ENCODE results near the gene COL4A2. TPM values are rescaled to one million over a fixed set of nuclear protein-coding genes. Genes with fewer than 3 reads are reported as not detected.
A peak's percentile ranks its signal among the peaks of the same experiment; 100 is the strongest.

COL4A2 gene
- total RNA-seq, 4 donors from 2014 or later, result 419 to 931 (median 555) TPM

DNA sequence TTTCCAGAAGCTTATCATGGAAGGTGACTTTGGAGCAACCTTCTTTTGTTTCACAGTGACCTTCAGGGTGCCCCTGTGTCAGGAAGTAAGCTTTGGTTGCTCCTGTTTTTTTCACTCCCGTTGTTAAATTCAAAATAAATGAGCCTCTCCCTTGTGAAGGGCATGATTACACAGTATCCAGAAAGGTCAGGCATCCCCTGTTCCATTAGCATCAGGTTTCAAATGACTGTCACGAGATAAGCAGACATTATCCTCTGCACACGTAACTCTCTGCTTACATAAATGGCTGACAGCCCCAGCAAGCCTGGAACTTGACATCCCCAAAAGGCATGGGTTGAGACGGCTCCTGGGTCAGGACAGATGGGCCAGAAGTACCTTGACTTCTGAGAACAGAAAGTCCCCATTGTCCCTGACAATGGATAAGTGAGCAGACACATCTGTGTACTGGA is 202.4 kb downstream of the COL4A2 start:
- no peak overlapping the region for H3K4me3 ChIP-seq
- WGBS, result 24% methylated on average over 3 of the region's 4 CpGs
- no peak for TF ChIP-seq POLR2A (IDR thresholded peaks at IDR 0.05; ENCODE audit: low read depth)
- TF ChIP-seq, protein P1, sequence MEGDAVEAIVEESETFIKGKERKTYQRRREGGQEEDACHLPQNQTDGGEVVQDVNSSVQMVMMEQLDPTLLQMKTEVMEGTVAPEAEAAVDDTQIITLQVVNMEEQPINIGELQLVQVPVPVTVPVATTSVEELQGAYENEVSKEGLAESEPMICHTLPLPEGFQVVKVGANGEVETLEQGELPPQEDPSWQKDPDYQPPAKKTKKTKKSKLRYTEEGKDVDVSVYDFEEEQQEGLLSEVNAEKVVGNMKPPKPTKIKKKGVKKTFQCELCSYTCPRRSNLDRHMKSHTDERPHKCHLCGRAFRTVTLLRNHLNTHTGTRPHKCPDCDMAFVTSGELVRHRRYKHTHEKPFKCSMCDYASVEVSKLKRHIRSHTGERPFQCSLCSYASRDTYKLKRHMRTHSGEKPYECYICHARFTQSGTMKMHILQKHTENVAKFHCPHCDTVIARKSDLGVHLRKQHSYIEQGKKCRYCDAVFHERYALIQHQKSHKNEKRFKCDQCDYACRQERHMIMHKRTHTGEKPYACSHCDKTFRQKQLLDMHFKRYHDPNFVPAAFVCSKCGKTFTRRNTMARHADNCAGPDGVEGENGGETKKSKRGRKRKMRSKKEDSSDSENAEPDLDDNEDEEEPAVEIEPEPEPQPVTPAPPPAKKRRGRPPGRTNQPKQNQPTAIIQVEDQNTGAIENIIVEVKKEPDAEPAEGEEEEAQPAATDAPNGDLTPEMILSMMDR (IDR thresholded peaks at IDR 0.05), result no peak
- no peak for TF ChIP-seq EP300 (IDR thresholded peaks at IDR 0.05)
- TF ChIP-seq POLR2AphosphoS5 (IDR thresholded peaks at IDR 0.05), result peak; percentile 26 to 41
- no peaks in the 10 kb centered on the region for H3K9me3 ChIP-seq
- H3K27ac ChIP-seq (replicated peaks in 1 of 4), result peak overlapping the region; percentile 21 to 79 (median 66)
- H3K4me1 ChIP-seq, result peaks cover 41 to 56% (median 51%) of the 10 kb centered on the region in 4 donors
- intact Hi-C loops (cut with DNase I), result loop anchor here (5.0 kb wide), 1 partner anchor 53 kb away; the partner anchor contains the start of gene RAB20
- no peak for DNase-seq (ENCODE audit: extremely low spot score)
- H3K27me3 ChIP-seq, result no peaks in the 10 kb centered on the region
- peaks cover 53 to 98% (median 94%) of the 10 kb centered on the region in 4 donors for H3K36me3 ChIP-seq

DNA sequence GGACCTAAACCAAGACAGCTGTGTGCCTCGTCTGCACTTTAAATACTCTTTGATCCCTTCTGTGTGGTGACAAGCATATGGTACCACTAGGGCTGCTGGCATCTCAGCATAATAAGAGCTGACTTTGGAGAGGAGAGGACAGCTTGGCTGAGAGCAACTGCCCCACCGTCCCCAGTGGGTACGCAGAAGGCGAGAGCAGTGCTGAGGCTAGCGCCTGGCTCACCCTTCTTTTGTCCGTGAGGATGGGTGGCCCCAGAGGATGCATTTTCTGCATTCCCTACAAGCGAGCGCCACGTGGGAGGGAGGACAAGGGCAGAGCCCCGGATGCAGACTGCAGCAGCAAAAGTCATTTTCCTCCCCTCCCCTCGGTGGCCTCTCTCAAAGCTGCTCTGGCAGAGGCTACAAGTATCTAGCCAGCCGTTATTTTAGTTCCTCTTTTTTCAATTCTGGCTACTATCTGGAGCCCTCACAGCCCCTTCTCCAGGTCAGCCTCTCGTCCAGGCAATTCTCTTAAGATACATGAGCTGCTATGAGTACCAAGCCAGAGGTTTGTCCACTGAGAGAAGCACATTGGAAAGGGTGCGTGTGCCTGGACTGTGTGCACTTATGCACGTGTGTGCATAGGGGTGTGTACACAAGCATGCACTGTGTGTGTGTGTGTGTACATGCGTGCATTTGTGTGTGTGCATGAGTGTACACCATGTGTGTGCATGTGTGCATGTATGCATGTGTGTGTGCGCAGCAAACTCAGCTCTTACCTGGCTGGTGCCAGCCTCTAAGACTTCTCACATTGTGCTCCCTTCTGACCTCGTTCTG is 203.1 kb downstream of the COL4A2 start:
- 48% methylated on average over 17 of the region's 18 CpGs for WGBS
- peak overlapping the region; percentile 21 to 79 (median 66) for H3K27ac ChIP-seq (replicated peaks in 1 of 4)
- intact Hi-C loops (cut with DNase I), result loop anchor here (5.0 kb wide), 1 partner anchor 52 kb away; the partner anchor contains the start of gene RAB20
- no peaks in the 10 kb centered on the region for H3K27me3 ChIP-seq
- H3K4me3 ChIP-seq, result no peak overlapping the region
- H3K36me3 ChIP-seq, result peaks cover 47 to 98% (median 93%) of the 10 kb centered on the region in 4 donors
- H3K9me3 ChIP-seq, result no peaks in the 10 kb centered on the region
- H3K4me1 ChIP-seq, result peaks cover 41 to 56% (median 51%) of the 10 kb centered on the region in 4 donors
- DNase-seq (ENCODE audit: extremely low spot score), result no peak
- TF ChIP-seq, protein P1 (IDR thresholded peaks at IDR 0.05), result no peak
- no peak for TF ChIP-seq POLR2AphosphoS5 (IDR thresholded peaks at IDR 0.05)

DNA sequence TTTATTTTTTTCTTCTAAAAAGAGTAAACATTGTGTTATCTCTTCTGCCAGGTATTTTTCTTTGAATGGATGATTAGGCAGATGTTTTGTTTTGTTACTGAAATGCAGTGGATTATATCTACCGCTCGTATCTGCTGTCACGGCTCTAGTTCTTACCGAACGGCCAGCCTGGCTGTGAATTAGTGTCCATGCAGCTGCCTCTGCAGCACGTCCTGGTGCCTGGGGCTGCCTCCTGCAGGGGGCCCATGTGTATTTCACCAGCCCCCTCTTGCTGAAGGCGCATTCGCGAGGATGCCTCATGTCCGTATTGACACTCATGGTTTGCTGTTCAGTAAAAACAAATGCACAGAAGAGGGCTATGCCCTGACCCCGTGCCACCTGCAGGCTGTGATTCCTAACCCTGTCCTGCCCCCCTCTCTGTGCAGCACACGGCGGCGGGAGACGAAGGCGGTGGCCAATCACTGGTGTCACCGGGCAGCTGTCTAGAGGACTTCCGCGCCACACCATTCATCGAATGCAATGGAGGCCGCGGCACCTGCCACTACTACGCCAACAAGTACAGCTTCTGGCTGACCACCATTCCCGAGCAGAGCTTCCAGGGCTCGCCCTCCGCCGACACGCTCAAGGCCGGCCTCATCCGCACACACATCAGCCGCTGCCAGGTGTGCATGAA is 204.6 kb downstream of the COL4A2 start:
- Histone ChIP-seq H3K4me1 (peaks cover 35 to 41% (median 38%) of the 10 kb centered on the region in 4 donors), H3K27me3 (no peaks in the 10 kb centered on the region), H3K27ac (replicated peaks in 1 of 4) (no peak overlapping the region), H3K36me3 (peaks cover 35 to 83% (median 79%) of the 10 kb centered on the region in 4 donors), H3K9me3 (no peaks in the 10 kb centered on the region), H3K4me3 (no peak overlapping the region)
- 92% methylated on average over 30 of the region's 31 CpGs for WGBS
- TF ChIP-seq EP300 (IDR thresholded peaks at IDR 0.05) (no peak), POLR2A (IDR thresholded peaks at IDR 0.05; ENCODE audit: low read depth) (no peak), POLR2AphosphoS5 (IDR thresholded peaks at IDR 0.05) (no peak)
- TF ChIP-seq, protein P1 (IDR thresholded peaks at IDR 0.05), result no peak
- intact Hi-C loops (cut with DNase I), result no loop called here
- DNase-seq (ENCODE audit: extremely low spot score), result no peak

DNA sequence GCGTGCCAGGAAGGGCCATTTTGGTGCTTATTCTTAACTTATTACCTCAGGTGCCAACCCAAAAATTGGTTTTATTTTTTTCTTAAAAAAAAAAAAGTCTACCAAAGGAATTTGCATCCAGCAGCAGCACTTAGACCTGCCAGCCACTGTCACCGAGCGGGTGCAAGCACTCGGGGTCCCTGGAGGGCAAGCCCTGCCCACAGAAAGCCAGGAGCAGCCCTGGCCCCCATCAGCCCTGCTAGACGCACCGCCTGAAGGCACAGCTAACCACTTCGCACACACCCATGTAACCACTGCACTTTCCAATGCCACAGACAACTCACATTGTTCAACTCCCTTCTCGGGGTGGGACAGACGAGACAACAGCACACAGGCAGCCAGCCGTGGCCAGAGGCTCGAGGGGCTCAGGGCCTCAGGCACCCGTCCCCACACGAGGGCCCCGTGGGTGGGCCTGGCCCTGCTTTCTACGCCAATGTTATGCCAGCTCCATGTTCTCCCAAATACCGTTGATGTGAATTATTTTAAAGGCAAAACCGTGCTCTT is 205.2 kb downstream of the COL4A2 start:
- Histone ChIP-seq H3K27me3 (no peaks in the 10 kb centered on the region), H3K27ac (replicated peaks in 1 of 4) (no peak overlapping the region), H3K4me3 (no peak overlapping the region), H3K4me1 (peaks cover 28 to 35% (median 32%) of the 10 kb centered on the region in 4 donors), H3K36me3 (peaks cover 35 to 77% (median 74%) of the 10 kb centered on the region in 4 donors), H3K9me3 (no peaks in the 10 kb centered on the region)
- no peak for DNase-seq (ENCODE audit: extremely low spot score)
- no peak for TF ChIP-seq EP300 (IDR thresholded peaks at IDR 0.05)
- no peak for TF ChIP-seq POLR2A (IDR thresholded peaks at IDR 0.05; ENCODE audit: low read depth)
- TF ChIP-seq, protein P1 (IDR thresholded peaks at IDR 0.05), result no peak
- TF ChIP-seq POLR2AphosphoS5 (IDR thresholded peaks at IDR 0.05), result no peak
- WGBS, result 82% methylated on average over 17 of the region's 17 CpGs
- intact Hi-C loops (cut with DNase I), result no loop called here

Data from esophagus muscularis mucosa (tissue), 4 donors.